ENCODE data around the gene CNTNAP5.

DNA sequence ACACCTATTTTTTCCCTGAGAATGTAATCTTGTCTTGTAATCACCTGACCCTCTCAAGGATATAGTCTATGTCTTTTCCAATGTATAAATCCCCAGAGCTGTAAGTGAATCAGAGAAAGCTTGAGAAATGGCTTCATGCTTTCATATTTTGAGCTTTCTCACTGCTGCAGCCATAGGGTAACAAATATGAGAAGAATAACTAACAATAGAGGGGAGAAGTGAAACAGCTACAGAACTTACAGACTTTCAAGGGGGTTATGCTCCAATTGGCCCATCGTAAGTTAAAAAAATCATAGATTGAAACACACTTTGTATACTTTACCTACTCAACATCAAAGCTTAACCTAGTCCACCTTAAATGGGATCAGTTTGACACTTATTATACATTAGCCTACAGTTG is 111.0 kb downstream of the CNTNAP5 start:
- TF ChIP-seq YY1 (IDR thresholded peaks at IDR 0.05; ENCODE audit: insufficient read depth, insufficient read length) (no peak), ZNF274 (IDR thresholded peaks at IDR 0.05; ENCODE audit: low read depth, low read length) (no peak), SUZ12 (IDR thresholded peaks at IDR 0.05; ENCODE audit: extremely low read depth, insufficient read depth, insufficient read length) (no peak)
